ENCODE measurements around the gene HMCN2. TPM values are rescaled to one million over a fixed set of nuclear protein-coding genes. Genes with fewer than 3 reads are reported as not detected.

HMCN2 gene
- polyA plus RNA-seq, 2 of the 4 experiments (the other 2 are of a cell fraction): 0.01 TPM; not detected in 1

DNA sequence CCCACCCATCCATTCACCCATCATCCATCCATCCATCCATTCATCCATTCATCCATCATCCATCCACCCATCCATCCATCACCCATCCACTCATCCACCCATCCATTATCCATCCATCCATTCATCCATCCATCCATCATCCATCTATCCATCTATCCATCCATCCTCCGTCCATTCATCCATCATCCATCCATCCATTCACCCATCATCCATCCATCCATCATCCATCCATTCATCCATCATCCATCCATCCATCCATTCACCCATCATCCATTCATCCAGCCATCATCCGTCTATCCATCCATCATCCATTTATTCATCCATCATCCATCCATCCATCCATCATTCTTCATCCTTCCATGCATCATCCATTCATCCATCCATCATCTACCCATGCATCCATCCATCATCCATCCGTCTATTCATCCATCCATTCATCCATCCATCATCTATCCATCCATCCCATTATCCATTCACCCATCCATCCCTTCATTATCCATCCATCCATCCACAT is 189.3 kb downstream of the HMCN2 start:
- Histone ChIP-seq H3K4me2 (no peak overlapping the region), H3K9me3 (no peaks in the 10 kb centered on the region), H3K4me1 (peaks cover 35% of the 10 kb centered on the region), H3K4me3 (no peak overlapping the region), H3K27ac (no peak overlapping the region)
- DNase-seq (ENCODE audit: low read depth in 1 of 2, low spot score in 1 of 2) (no peak), ATAC-seq (no peak), FAIRE-seq (no peak)
- CTCF ChIA-PET: no interaction called here
- no peak for TF ChIP-seq HOXB5 (CRISPR knock-in tag; IDR thresholded peaks at IDR 0.05)
- no peak for TF ChIP-seq REST (IDR thresholded peaks at IDR 0.05)
- no peak for TF ChIP-seq KDM5A (IDR thresholded peaks at IDR 0.05)
- no peak for TF ChIP-seq MYC (IDR thresholded peaks at IDR 0.05; ENCODE audit: borderline replicate concordance, low read length)
- TF ChIP-seq TP53 (CRISPR knock-in tag; IDR thresholded peaks at IDR 0.05): no peak
- TF ChIP-seq HOXB13 (CRISPR knock-in tag; IDR thresholded peaks at IDR 0.05; ENCODE audit: low read depth): no peak
- TF ChIP-seq EHF (CRISPR knock-in tag; IDR thresholded peaks at IDR 0.05): no peak
- no peak for TF ChIP-seq EP300 (IDR thresholded peaks at IDR 0.05)
- TF ChIP-seq ZFP36 (IDR thresholded peaks at IDR 0.05; ENCODE audit: borderline replicate concordance, partially characterized antibody): no peak
- TF ChIP-seq, protein P1, sequence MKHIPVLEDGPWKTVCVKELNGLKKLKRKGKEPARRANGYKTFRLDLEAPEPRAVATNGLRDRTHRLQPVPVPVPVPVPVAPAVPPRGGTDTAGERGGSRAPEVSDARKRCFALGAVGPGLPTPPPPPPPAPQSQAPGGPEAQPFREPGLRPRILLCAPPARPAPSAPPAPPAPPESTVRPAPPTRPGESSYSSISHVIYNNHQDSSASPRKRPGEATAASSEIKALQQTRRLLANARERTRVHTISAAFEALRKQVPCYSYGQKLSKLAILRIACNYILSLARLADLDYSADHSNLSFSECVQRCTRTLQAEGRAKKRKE (CRISPR knock-in tag; IDR thresholded peaks at IDR 0.05; ENCODE audit: low read depth): no peak
- TF ChIP-seq, protein P2, sequence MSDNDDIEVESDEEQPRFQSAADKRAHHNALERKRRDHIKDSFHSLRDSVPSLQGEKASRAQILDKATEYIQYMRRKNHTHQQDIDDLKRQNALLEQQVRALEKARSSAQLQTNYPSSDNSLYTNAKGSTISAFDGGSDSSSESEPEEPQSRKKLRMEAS (IDR thresholded peaks at IDR 0.05): no peak
- no peak for TF ChIP-seq JUN (IDR thresholded peaks at IDR 0.05)
- 63% methylated on average over 3 of the region's 3 CpGs for WGBS (ENCODE audit: missing lambda C conversion rate)
- POLR2A ChIA-PET: no interaction called here

DNA sequence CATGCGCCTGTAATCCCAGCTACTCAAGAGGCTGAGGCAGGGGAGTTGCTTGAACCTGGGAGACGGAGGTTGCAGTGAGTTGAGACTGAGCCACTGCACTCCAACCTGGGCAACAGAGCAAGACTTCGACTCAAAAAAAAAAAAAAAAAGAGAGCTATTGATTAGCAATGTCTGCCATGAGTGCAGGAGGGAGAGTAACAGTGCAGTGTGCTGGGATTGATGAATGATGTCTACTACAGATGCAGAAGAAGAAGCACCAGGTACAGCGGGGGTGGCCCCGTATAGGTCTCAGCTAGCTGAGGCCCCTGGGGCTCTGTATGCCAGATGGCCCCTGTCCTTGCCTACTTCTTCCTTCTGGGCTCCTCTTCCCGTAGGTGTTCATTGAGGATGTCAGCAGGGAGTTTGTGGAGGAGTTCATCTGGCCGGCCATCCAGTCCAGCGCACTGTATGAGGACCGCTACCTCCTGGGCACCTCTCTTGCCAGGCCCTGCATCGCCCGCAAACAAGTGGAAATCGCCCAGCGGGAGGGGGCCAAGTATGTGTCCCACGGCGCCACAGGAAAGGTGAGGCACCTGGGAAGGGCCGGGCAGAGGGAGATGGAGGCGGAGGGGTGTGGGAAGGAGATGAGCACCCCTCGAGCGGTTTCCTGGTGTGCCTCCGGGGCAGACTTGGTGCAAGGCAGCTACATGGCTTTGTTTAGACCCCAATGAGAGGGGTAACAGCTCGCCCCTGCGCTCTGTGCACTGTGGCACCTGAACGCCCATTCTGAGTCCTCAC is 192.7 kb downstream of the HMCN2 start:
- FAIRE-seq (no peak), DNase-seq (ENCODE audit: low read depth in 1 of 2, low spot score in 1 of 2) (no peak), ATAC-seq (no peak)
- no peak overlapping the region for H3K4me3 ChIP-seq
- H3K4me1 ChIP-seq: 0 out of 3 replicates have a peak, but pooled peaks cover 4% of the 10 kb centered on the region
- H3K4me2 ChIP-seq: no peak overlapping the region
- ChIA-PET POLR2A (no interaction called here), CTCF (interaction anchor here (6.3 to 17.4 kb wide), 3 partner anchors 10 to 225 kb away, joined by 56 to 453 read pairs (median 69); no protein-coding TSS in a partner anchor)
- no peak overlapping the region for H3K27ac ChIP-seq
- H3K9me3 ChIP-seq: no peaks in the 10 kb centered on the region
- WGBS (ENCODE audit: missing lambda C conversion rate): 81% methylated on average over 23 of the region's 23 CpGs
- TF ChIP-seq MYC (IDR thresholded peaks at IDR 0.05; ENCODE audit: borderline replicate concordance, low read length) (no peak), SMC3 (IDR thresholded peaks at IDR 0.05) (no peak), HOXB5 (CRISPR knock-in tag; IDR thresholded peaks at IDR 0.05) (no peak), HDAC2 (IDR thresholded peaks at IDR 0.05) (no peak), SREBF2 (IDR thresholded peaks at IDR 0.05) (no peak)

GRCh38 chr9:130458804-130459067 is 193.2 kb downstream of the HMCN2 start:
- FAIRE-seq (no peak), ATAC-seq (no peak), DNase-seq (ENCODE audit: low read depth in 1 of 2, low spot score in 1 of 2) (no peak)
- Histone ChIP-seq H3K4me3 (no peak overlapping the region), H3K9me3 (no peaks in the 10 kb centered on the region), H3K4me1 (no peaks in the 10 kb centered on the region), H3K4me2 (no peak overlapping the region), H3K27ac (no peak overlapping the region)
- POLR2A ChIA-PET: no interaction called here
- WGBS (ENCODE audit: missing lambda C conversion rate): 90% methylated on average over 5 of the region's 5 CpGs
- TF ChIP-seq JUN (IDR thresholded peaks at IDR 0.05): no peak
- no peak for TF ChIP-seq CHD2 (IDR thresholded peaks at IDR 0.05; ENCODE audit: low read length, partially characterized antibody)
- TF ChIP-seq EHF (CRISPR knock-in tag; IDR thresholded peaks at IDR 0.05): no peak
- CTCF ChIA-PET: interaction anchor here (1.2 to 17.4 kb wide), 4 partner anchors 11 to 225 kb away, joined by 3 to 453 read pairs (median 62); no protein-coding TSS in a partner anchor
